ENCODE measurements around the gene EIF5A. TPM values are rescaled to one million over a fixed set of nuclear protein-coding genes. Genes with fewer than 3 reads are reported as not detected.

EIF5A gene
- polyA plus RNA-seq, 1 donor (not counting 4 experiments of a cell fraction or from before 2014, with no cell fraction given), result 948 TPM

- no peak for TF ChIP-seq EZH2 (IDR thresholded peaks at IDR 0.05; ENCODE audit: low read length)
- TF ChIP-seq CTCF (optimal IDR thresholded peaks at IDR 0.05 in 1 of 3, IDR thresholded peaks at IDR 0.05 in 1 of 3, conservative IDR thresholded peaks at IDR 0.05 in 1 of 3; ENCODE audit: extremely low read depth in 1 of 3, insufficient read depth in 2 of 3, low read length in 3 of 3), result no peak
- no peaks in the 10 kb centered on the region for H3K36me3 ChIP-seq (ENCODE audit: control insufficient read depth in 2 of 2, extremely low read depth in 1 of 2, insufficient read depth in 2 of 2, low read length in 2 of 2)
- DNase-seq (ENCODE audit: low read depth, low spot score) (no peak), FAIRE-seq (no peak)
- H3K27ac ChIP-seq (ENCODE audit: control insufficient read depth, insufficient read depth, low read length), result no peak overlapping the region
- no peak overlapping the region for H3K4me3 ChIP-seq (ENCODE audit: control insufficient read depth in 2 of 3, extremely low read depth in 1 of 3, insufficient read depth in 2 of 3, low read depth in 1 of 3, low read length in 3 of 3)
- H3K4me2 ChIP-seq (ENCODE audit: control insufficient read depth, extremely low read depth, insufficient read depth, low read depth, low read length), result no peak overlapping the region
- no peaks in the 10 kb centered on the region for H3K9me1 ChIP-seq (ENCODE audit: control insufficient read depth, extremely low read depth, insufficient read depth, low read length)
- peaks cover 20% of the 10 kb centered on the region for H3K79me2 ChIP-seq (ENCODE audit: control insufficient read depth, insufficient read depth, low read length)
- peaks cover 39% of the 10 kb centered on the region for H3K4me1 ChIP-seq (ENCODE audit: control insufficient read depth, extremely low read depth, insufficient read depth, low read length)
- H3K27me3 ChIP-seq (ENCODE audit: control insufficient read depth, extremely low read depth, insufficient read depth, low read length), result no peaks in the 10 kb centered on the region
- no peaks in the 10 kb centered on the region for H4K20me1 ChIP-seq (ENCODE audit: control insufficient read depth, extremely low read depth, insufficient read depth, low read length)
- H3K9ac ChIP-seq (ENCODE audit: control insufficient read depth, extremely low read depth, insufficient read depth, low read length), result no peak overlapping the region
- H3K9me3 ChIP-seq (ENCODE audit: control insufficient read depth, low read depth, low read length), result no peaks in the 10 kb centered on the region
- dilution Hi-C loops (cut with MboI; ENCODE audit: extremely low pct_ligation_motif_present, low sequenced_read_pairs), result no loop called here
- H2AFZ ChIP-seq (ENCODE audit: control insufficient read depth, low read length), result no peak overlapping the region
Observed at GRCh38 chr17:7356756-7357155, 49.3 kb downstream of the EIF5A start.

- no peak overlapping the region for H3K4me2 ChIP-seq (ENCODE audit: control insufficient read depth, extremely low read depth, insufficient read depth, low read depth, low read length)
Observed at GRCh38 chr17:7357381-7357780, 50.0 kb downstream of the EIF5A start.

More at GRCh38 chr17:7357381-7357780, 50.0 kb downstream of the EIF5A start:
- no peak overlapping the region for H2AFZ ChIP-seq (ENCODE audit: control insufficient read depth, low read length)
- no peak for FAIRE-seq
- no peak for DNase-seq (ENCODE audit: low read depth, low spot score)
- H3K27me3 ChIP-seq (ENCODE audit: control insufficient read depth, extremely low read depth, insufficient read depth, low read length), result no peaks in the 10 kb centered on the region
- no peak for TF ChIP-seq CTCF (optimal IDR thresholded peaks at IDR 0.05 in 1 of 3, IDR thresholded peaks at IDR 0.05 in 1 of 3, conservative IDR thresholded peaks at IDR 0.05 in 1 of 3; ENCODE audit: extremely low read depth in 1 of 3, insufficient read depth in 2 of 3, low read length in 3 of 3)
- TF ChIP-seq EZH2 (IDR thresholded peaks at IDR 0.05; ENCODE audit: low read length), result no peak
- H3K4me3 ChIP-seq (ENCODE audit: control insufficient read depth in 2 of 3, extremely low read depth in 1 of 3, insufficient read depth in 2 of 3, low read depth in 1 of 3, low read length in 3 of 3), result no peak overlapping the region
- dilution Hi-C loops (cut with MboI; ENCODE audit: extremely low pct_ligation_motif_present, low sequenced_read_pairs), result no loop called here
- no peak overlapping the region for H3K27ac ChIP-seq (ENCODE audit: control insufficient read depth, insufficient read depth, low read length)
- no peaks in the 10 kb centered on the region for H3K36me3 ChIP-seq (ENCODE audit: control insufficient read depth in 2 of 2, extremely low read depth in 1 of 2, insufficient read depth in 2 of 2, low read length in 2 of 2)
- no peaks in the 10 kb centered on the region for H3K9me3 ChIP-seq (ENCODE audit: control insufficient read depth, low read depth, low read length)
- no peaks in the 10 kb centered on the region for H4K20me1 ChIP-seq (ENCODE audit: control insufficient read depth, extremely low read depth, insufficient read depth, low read length)
- H3K4me1 ChIP-seq (ENCODE audit: control insufficient read depth, extremely low read depth, insufficient read depth, low read length), result peaks cover 43% of the 10 kb centered on the region
- H3K79me2 ChIP-seq (ENCODE audit: control insufficient read depth, insufficient read depth, low read length), result peaks cover 16% of the 10 kb centered on the region
- H3K9ac ChIP-seq (ENCODE audit: control insufficient read depth, extremely low read depth, insufficient read depth, low read length), result no peak overlapping the region
- H3K9me1 ChIP-seq (ENCODE audit: control insufficient read depth, extremely low read depth, insufficient read depth, low read length), result no peaks in the 10 kb centered on the region

All from keratinocyte (primary cell).